A549 (cell line): ENCODE results near the gene BCAS4. TPM values are rescaled to one million over a fixed set of nuclear protein-coding genes. Genes with fewer than 3 reads are reported as not detected.

Experiments
- ATAC-seq, 2 experiments: fragments of 200-7000 bp in 1 of 2; fragments of >200 bp in 1 of 2; cut with Nextera tagmentation in 1 of 2; cut with Tn5 transposase in 1 of 2; 3 replicates each; pipeline versions ENCODE4 v1.8.0 to v1.9.1; 2018 to 2020; ENCODE audit warnings: mild to moderate bottlenecking in 1 of 2, moderate library complexity in 1 of 2
- CTCF ChIA-PET: fragments of 300-600 bp; sonication (Branson Sonifier 250); formaldehyde crosslinking; extraction: SDS; loops from one replicate; lab custom pipeline; 2021; ENCODE audit warnings: antibody characterized with exemption, inconsistent platforms; lab: Yijun Ruan, JAX
- POLR2A ChIA-PET: fragments of 350-600 bp; formaldehyde crosslinking; extraction: SDS; loops from one replicate; lab custom pipeline; 2021; ENCODE audit warnings: antibody characterized with exemption, inconsistent platforms; lab: Yijun Ruan, JAX
- DNase-seq, 2 experiments: peaks; one replicate each; pipeline versions ENCODE4 v3.0.0 to v3.0.0-alpha.2; 2011 to 2016; ENCODE audit warnings: low read depth in 1 of 2, low spot score in 1 of 2
- FAIRE-seq: peaks from 2 replicates; lab custom pipeline; 2011; peaks lifted over from hg19 to GRCh38; lab: Jason Lieb, UNC
- H3K27ac ChIP-seq, 2 experiments: fragments of >200 bp; sonication (Bioruptor Twin); formaldehyde crosslinking; 3 replicates each; pipeline ENCODE4 v1.5.1; 2016 to 2017
- H3K4me1 ChIP-seq: fragments of >200 bp; sonication (Bioruptor Twin); formaldehyde crosslinking; 3 replicates; pipeline ENCODE4 v1.6.1; 2016
- H3K4me2 ChIP-seq: fragments of >200 bp; sonication (Bioruptor Twin); formaldehyde crosslinking; 3 replicates; pipeline ENCODE4 v1.6.1; 2016
- H3K4me3 ChIP-seq: fragments of >200 bp; sonication (Bioruptor Twin); formaldehyde crosslinking; 3 replicates; pipeline ENCODE4 v1.5.1; 2016
- H3K9me3 ChIP-seq: fragments of >200 bp; sonication (Bioruptor Twin); formaldehyde crosslinking; 3 replicates; pipeline ENCODE4 v1.6.1; 2016
- CBX2 ChIP-seq: fragments of 200-600 bp; sonication (generic); IDR thresholded peaks from 2 replicates; pipeline ENCODE4 v1.6.1; 2016; ENCODE audit warnings: low read depth, mild to moderate bottlenecking, borderline replicate concordance
- CEBPB ChIP-seq, 2 experiments: fragments of >200 bp in 1 of 2; sonication (Bioruptor Twin) in 1 of 2; formaldehyde crosslinking in 1 of 2; IDR thresholded peaks; 2 replicates each; pipeline ENCODE4 v1.6.1; 2012 to 2016
- CHD2 ChIP-seq: fragments of 150-350 bp; IDR thresholded peaks from 2 replicates; pipeline ENCODE4 v1.6.1; 2014; ENCODE audit warnings: low read length; ENCODE audit not compliant: partially characterized antibody
- CHD4 ChIP-seq: fragments of 200-600 bp; sonication (generic); IDR thresholded peaks from 2 replicates; pipeline ENCODE4 v1.6.1; 2016; ENCODE audit warnings: antibody characterized with exemption, mild to moderate bottlenecking, borderline replicate concordance
- E2F6 ChIP-seq: IDR thresholded peaks from 2 replicates; pipeline ENCODE4 v1.6.1; 2012; ENCODE audit warnings: low read depth, borderline replicate concordance
- EHMT2 ChIP-seq: fragments of 200-600 bp; sonication (generic); IDR thresholded peaks from 2 replicates; pipeline ENCODE4 v1.6.1; 2016; ENCODE audit warnings: antibody characterized with exemption, low read depth, mild to moderate bottlenecking, moderate library complexity
- FOSB ChIP-seq: fragments of 250-450 bp; sonication (Bioruptor Pico); IDR thresholded peaks from 2 replicates; pipeline ENCODE4 v1.5.0; 2020; ENCODE audit warnings: mild to moderate bottlenecking, moderate library complexity
- FOXS1 ChIP-seq: fragments of 250-450 bp; sonication (Bioruptor Pico); IDR thresholded peaks from 2 replicates; pipeline ENCODE4 v1.5.0; 2020; ENCODE audit warnings: mild to moderate bottlenecking, moderate library complexity
- GATA3 ChIP-seq: IDR thresholded peaks from 2 replicates; pipeline ENCODE4 v1.6.1; 2012; ENCODE audit warnings: borderline replicate concordance
- HEYL ChIP-seq: fragments of 250-450 bp; sonication (Bioruptor Pico); IDR thresholded peaks from 2 replicates; pipeline ENCODE4 v1.8.0; 2021; ENCODE audit warnings: mild to moderate bottlenecking, moderate library complexity
- HMGXB4 ChIP-seq: fragments of 250-450 bp; sonication (Bioruptor Pico); IDR thresholded peaks from 2 replicates; pipeline ENCODE4 v1.5.0; 2021; ENCODE audit warnings: mild to moderate bottlenecking, moderate library complexity, borderline replicate concordance
- HOXB13 ChIP-seq: fragments of 250-450 bp; sonication (Bioruptor Pico); IDR thresholded peaks from 2 replicates; pipeline ENCODE4 v1.5.0; 2020; ENCODE audit warnings: low read depth, mild to moderate bottlenecking, moderate library complexity
- JUNB ChIP-seq: fragments of >200 bp; sonication (Bioruptor Twin); formaldehyde crosslinking; IDR thresholded peaks from 2 replicates; pipeline ENCODE4 v1.6.1; 2016
- KDM1A ChIP-seq: fragments of 200-600 bp; sonication (generic); IDR thresholded peaks from 2 replicates; pipeline ENCODE4 v1.6.1; 2016; ENCODE audit warnings: low read depth, mild to moderate bottlenecking
- MYC ChIP-seq: IDR thresholded peaks from 2 replicates; pipeline ENCODE4 v1.6.1; 2012; ENCODE audit warnings: mild to moderate bottlenecking, inconsistent platforms, low read length, improper control_type of control experiment, borderline replicate concordance
- NPAS2 ChIP-seq: fragments of 250-450 bp; sonication (Bioruptor Pico); IDR thresholded peaks from 2 replicates; pipeline ENCODE4 v1.8.0; 2022; ENCODE audit warnings: mild to moderate bottlenecking, moderate library complexity, borderline replicate concordance
- PHF8 ChIP-seq: fragments of 200-600 bp; sonication (generic); IDR thresholded peaks from 2 replicates; pipeline ENCODE4 v1.6.1; 2016; ENCODE audit warnings: low read depth, mild to moderate bottlenecking, antibody characterized with exemption, moderate library complexity, borderline replicate concordance
- RFX5 ChIP-seq: fragments of 450-650 bp; IDR thresholded peaks from 2 replicates; pipeline ENCODE4 v1.7.1; 2014; ENCODE audit warnings: antibody characterized with exemption, mild to moderate bottlenecking, moderate library complexity
- SMC3 ChIP-seq: fragments of >200 bp; sonication (Bioruptor Twin); formaldehyde crosslinking; IDR thresholded peaks from 3 replicates; pipeline ENCODE4 v1.6.1; 2018; ENCODE audit warnings: inconsistent platforms
- SREBF2 ChIP-seq: fragments of 450-650 bp; IDR thresholded peaks from 2 replicates; pipeline ENCODE4 v1.6.1; 2014; ENCODE audit warnings: mild to moderate bottlenecking, moderate library complexity
- ZC3H11A ChIP-seq: fragments of 450-650 bp; IDR thresholded peaks from 2 replicates; pipeline ENCODE4 v1.6.1; 2014; ENCODE audit warnings: antibody characterized with exemption, mild to moderate bottlenecking
- WGBS: methylation state at CpG from one replicate; pipeline ENCODE4 v1.1.6; 2017; ENCODE audit errors: missing lambda C conversion rate; 5-methylcytosine and 5-hydroxymethylcytosine counted together
- polyA plus RNA-seq, 4 experiments: library from polyadenylated mRNA; depleted of rRNA in 3 of 4; stranded (reverse); fragments of >200 nt; fragmentation: RNase III in 1 of 4; extraction: RNeasy Plus Mini Kit Qiagen cat#74134 plus additional on column Dnase treatment in 1 of 4; gene quantifications; 2 replicates in 3 of 4; 3 replicates in 1 of 4; pipeline ENCODE4 v1.2.3, GENCODE V29; 2011 to 2017

Gene BCAS4
- polyA plus RNA-seq, 2 of the 4 experiments (the other 2 are of a cell fraction), result 16.9 to 48.4 TPM

DNA sequence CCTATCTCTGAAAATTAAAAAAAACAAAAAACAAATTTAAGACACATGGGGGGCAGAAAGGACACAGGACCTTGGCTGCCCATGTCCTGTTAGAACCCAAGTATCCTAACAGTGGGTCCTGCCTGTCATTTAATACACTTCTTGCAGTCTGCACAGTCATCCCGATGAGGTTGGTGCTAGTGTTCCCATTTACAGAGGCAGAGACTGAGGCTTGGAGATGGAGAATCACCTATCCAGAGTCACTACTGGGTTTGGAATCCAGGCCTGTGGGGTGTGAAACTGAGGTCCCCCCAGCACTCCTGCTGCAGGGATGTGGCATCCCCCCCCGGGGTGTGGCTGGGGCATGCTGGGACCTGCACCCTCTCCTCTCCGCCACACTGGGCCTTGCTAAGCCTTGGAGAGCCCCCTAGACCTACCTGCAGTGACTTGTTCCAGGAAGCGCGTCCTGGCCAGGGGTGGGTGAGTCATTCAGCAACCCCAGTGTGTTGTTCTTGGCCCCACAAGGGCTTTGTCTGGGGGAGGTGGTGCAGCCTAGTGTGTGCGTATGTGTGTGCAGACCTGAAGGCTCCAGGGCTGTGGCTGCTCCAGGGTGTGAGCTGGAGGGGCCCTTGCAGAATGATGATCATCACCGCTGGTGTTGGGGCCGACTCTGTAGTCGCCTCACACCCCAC, 49.7 kb downstream of the BCAS4 start:
- no peak overlapping the region for H3K4me2 ChIP-seq
- H3K9me3 ChIP-seq, result no peaks in the 10 kb centered on the region
- CTCF ChIA-PET, result interaction anchor here (0.9 to 1.2 kb wide), 4 partner anchors 13 to 33 kb away, joined by 3 read pairs; no protein-coding TSS in a partner anchor
- ATAC-seq (peak; percentile 44 to 54; a peak in 4 of 6 replicates), FAIRE-seq (no peak), DNase-seq (peak; percentile 18 to 46)
- H3K4me3 ChIP-seq, result no peak overlapping the region
- 78% methylated on average over 8 of the region's 9 CpGs for WGBS
- POLR2A ChIA-PET, result no interaction called here
- H3K27ac ChIP-seq, result peak overlapping the region in 1 of 2 experiments; percentile 49; a peak in 2 of 6 replicates
- H3K4me1 ChIP-seq, result peaks cover 7% of the 10 kb centered on the region; the same call in 2 of the 3 replicates
- TF ChIP-seq FOXS1 (no peak), PHF8 (no peak), GATA3 (no peak), E2F6 (no peak), CEBPB (IDR thresholded peaks at IDR 0.05) (no peak), RFX5 (no peak), ZC3H11A (no peak)

DNA sequence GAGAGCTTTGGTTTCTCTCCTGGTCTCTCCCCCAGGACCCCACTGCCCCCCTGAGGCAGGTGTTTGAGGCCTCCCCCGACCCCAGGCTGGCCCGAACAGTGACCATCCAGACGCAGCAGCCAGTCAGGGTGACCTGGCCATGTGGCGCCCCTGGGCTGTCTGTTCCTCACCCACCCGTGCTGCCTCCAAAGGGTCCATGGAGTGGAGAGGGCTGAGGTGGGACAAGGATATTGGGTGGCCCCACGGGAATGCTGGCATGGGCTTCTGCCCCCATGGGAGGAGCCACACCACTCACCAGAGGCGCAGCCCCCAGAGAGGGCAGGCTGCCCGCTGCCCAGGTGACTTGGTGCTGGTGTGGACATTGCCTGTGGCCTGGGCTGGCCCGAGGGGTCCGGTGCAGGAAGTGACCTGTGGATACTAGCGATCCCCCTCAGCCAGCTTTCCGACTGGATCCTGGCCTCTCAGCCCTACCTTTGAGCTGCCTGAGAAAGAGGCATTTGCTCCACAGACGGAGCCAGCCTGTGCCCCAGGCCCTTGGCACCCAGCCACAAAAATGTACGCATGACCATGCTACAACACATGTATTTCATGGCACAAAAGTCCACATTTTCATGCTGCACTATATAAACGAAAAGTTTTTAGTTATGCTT, 50.8 kb downstream of the BCAS4 start:
- CTCF ChIA-PET, result interaction anchor here (1.2 kb wide), 1 partner anchor 13 kb away, joined by 3 read pairs; no protein-coding TSS in a partner anchor
- FAIRE-seq, result no peak
- Histone ChIP-seq H3K4me1 (peaks cover 10% of the 10 kb centered on the region; the same call in 2 of the 3 replicates), H3K4me2 (no peak overlapping the region)
- WGBS, result 80% methylated on average over 10 of the region's 15 CpGs
- no peak for ATAC-seq
- DNase-seq, result no peak
- TF ChIP-seq CBX2 (no peak), FOSB (no peak), GATA3 (no peak), CHD2 (no peak), SMC3 (no peak), CHD4 (no peak), HMGXB4 (CRISPR knock-in tag) (no peak), FOXS1 (no peak), KDM1A (no peak), HOXB13 (CRISPR knock-in tag) (no peak), EHMT2 (no peak), SREBF2 (no peak), HEYL (no peak), MYC (no peak), NPAS2 (CRISPR knock-in tag) (no peak), JUNB (no peak)
- TF ChIP-seq, all 56 proteins: peak for 0
- POLR2A ChIA-PET, result no interaction called here
- Histone ChIP-seq H3K4me3 (no peak overlapping the region), H3K27ac (no peak overlapping the region), H3K9me3 (no peaks in the 10 kb centered on the region)
